Stimulated activated CD4-positive, alpha-beta T cell treated with anti-CD3 and anti-CD28 coated beads, Interleukin-2, amount 100 ng/mL, for 4 hours (primary cell): Measurements from ENCODE around the gene RAB9A.
A peak's percentile ranks its signal among the peaks of the same experiment; 100 is the strongest.
"Not testable (repeated sequence)": the region's sequence is repeated elsewhere in the genome, so short reads cannot be mapped to it uniquely, and the experiment has no call there.

Source experiments
- DNase-seq: peaks from one replicate; pipeline ENCODE4 v3.0.0-alpha.2; 2020; ENCODE audit warnings: low read depth

Gene RAB9A

GRCh38 chrX:13688958-13689740, at the start of gene RAB9A:
Gene RAB9A (plus strand): TSS chrX:13689128. CDS start chrX:13708747, 19,619 bp downstream.
- peak; percentile 60 for DNase-seq

- DNase-seq: not testable (repeated sequence)
These were observed 47.2 kb upstream of the RAB9A start for GRCh38 chrX:13641684-13642083.

GRCh38 chrX:13645464-13646153, 43.3 kb upstream of the RAB9A start:
- DNase-seq: no peak

GRCh38 chrX:13646154-13646549, 42.8 kb upstream of the RAB9A start:
- peak; percentile 13 for DNase-seq

GRCh38 chrX:13647709-13648212, 41.2 kb upstream of the RAB9A start:
- peak; percentile 52 for DNase-seq

- DNase-seq: not testable (repeated sequence)
These were observed 40.6 kb upstream of the RAB9A start for GRCh38 chrX:13648336-13648735.

- no peak for DNase-seq
These were observed 39.1 kb upstream of the RAB9A start for GRCh38 chrX:13649838-13650237.

GRCh38 chrX:13650318-13650717, 38.6 kb upstream of the RAB9A start:
- DNase-seq: no peak

GRCh38 chrX:13651150-13651549, 37.8 kb upstream of the RAB9A start:
- no peak for DNase-seq

GRCh38 chrX:13652287-13652793, 36.6 kb upstream of the RAB9A start:
- no peak for DNase-seq

GRCh38 chrX:13652850-13653693, 35.9 kb upstream of the RAB9A start, which contains the start of gene TCEANC:
Gene TCEANC (plus strand): TSS chrX:13653141. CDS start chrX:13662509, 9,368 bp downstream.
- peak; percentile 88 for DNase-seq

GRCh38 chrX:13654116-13654515, 34.8 kb upstream of the RAB9A start:
- DNase-seq: no peak

- DNase-seq: no peak
These were observed 33.3 kb upstream of the RAB9A start for GRCh38 chrX:13655674-13656073.

GRCh38 chrX:13658602-13659001, 30.3 kb upstream of the RAB9A start:
- peak; percentile 9 for DNase-seq

GRCh38 chrX:13659063-13659462, 29.9 kb upstream of the RAB9A start:
- no peak for DNase-seq

- DNase-seq: no peak
These were observed 27.1 kb upstream of the RAB9A start for GRCh38 chrX:13661735-13662288.

GRCh38 chrX:13662355-13662791, 26.6 kb upstream of the RAB9A start:
- DNase-seq: no peak

GRCh38 chrX:13664020-13664419, 24.9 kb upstream of the RAB9A start:
- DNase-seq: no peak

GRCh38 chrX:13666836-13667235, 22.1 kb upstream of the RAB9A start:
- no peak for DNase-seq

GRCh38 chrX:13667919-13668318, 21.0 kb upstream of the RAB9A start:
- DNase-seq: no peak

GRCh38 chrX:13669246-13669737, 19.6 kb upstream of the RAB9A start:
- peak; percentile 42 for DNase-seq
